Loucy (cell line): ENCODE measurements around the gene SAMD4A.

ENCODE experiments used
- EZH2phosphoT487 ChIP-seq: fragments of 200-600 bp; IDR thresholded peaks from 2 replicates; pipeline ENCODE4 v1.6.1; 2018; ENCODE audit warnings: antibody characterized with exemption, mild to moderate bottlenecking, moderate library complexity, borderline replicate concordance
- TF ChIP-seq, protein P1 (sequence below): fragments of 200-600 bp; sonication (generic); conservative IDR thresholded peaks from 2 replicates; pipeline ENCODE4 v1.5.1; 2014; ENCODE audit warnings: mild to moderate bottlenecking, antibody characterized with exemption, low read length

DNA sequence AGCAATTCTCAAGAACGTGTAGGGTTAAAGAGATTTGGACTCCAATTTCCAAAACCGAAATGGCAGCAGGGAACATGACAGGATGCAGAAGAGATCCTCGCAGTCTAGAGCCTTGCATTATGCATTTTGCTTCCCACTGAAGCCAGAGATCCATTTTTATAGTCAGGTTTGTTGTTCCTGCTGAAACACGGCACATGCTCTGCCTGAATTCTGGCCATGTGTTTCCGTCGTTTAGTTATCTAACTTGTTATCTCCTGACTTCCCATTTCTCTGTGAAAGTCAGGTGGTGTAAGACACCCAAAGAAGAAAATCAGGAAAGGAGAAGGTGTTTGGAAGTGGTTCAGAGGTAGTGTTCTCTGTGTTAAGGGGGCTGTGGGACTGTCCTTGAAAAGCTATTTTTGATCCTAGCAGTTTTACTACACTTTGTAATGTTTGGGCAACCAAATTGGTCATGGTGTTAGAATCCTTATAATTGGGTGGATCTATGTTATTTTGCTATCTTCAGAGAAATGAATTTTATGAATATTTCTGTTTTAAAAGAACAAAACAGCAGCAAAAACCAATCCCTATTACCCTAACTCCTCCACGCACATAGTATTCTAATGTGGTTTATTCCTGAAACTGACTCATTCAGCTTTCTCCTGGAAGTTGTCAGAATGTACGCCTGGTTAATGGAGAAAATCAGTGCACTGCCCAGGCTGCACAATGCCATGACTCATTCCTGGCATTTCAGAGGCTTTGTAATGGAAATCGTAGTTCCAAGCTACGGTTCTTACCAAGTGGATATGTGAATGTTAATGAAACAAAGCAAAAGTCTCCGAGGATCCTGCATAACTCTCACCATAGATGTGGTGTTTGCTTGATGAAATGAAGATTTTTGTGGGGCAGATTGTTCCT, 110.1 kb downstream of the SAMD4A start:
- TF ChIP-seq, protein P1, sequence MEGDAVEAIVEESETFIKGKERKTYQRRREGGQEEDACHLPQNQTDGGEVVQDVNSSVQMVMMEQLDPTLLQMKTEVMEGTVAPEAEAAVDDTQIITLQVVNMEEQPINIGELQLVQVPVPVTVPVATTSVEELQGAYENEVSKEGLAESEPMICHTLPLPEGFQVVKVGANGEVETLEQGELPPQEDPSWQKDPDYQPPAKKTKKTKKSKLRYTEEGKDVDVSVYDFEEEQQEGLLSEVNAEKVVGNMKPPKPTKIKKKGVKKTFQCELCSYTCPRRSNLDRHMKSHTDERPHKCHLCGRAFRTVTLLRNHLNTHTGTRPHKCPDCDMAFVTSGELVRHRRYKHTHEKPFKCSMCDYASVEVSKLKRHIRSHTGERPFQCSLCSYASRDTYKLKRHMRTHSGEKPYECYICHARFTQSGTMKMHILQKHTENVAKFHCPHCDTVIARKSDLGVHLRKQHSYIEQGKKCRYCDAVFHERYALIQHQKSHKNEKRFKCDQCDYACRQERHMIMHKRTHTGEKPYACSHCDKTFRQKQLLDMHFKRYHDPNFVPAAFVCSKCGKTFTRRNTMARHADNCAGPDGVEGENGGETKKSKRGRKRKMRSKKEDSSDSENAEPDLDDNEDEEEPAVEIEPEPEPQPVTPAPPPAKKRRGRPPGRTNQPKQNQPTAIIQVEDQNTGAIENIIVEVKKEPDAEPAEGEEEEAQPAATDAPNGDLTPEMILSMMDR = no peak
- TF ChIP-seq EZH2phosphoT487 = no peak
